K562 (cell line): ENCODE measurements around the gene KLRC4. TPM values are rescaled to one million over a fixed set of nuclear protein-coding genes. Genes with fewer than 3 reads are reported as not detected.

Experiments used
- ARID2 ChIP-seq: fragments of 450-650 bp; IDR thresholded peaks from 2 replicates; pipeline ENCODE4 v1.6.1; 2017; ENCODE audit warnings: antibody characterized with exemption, mild to moderate bottlenecking
- CEBPB ChIP-seq: fragments of 450-650 bp; IDR thresholded peaks from 2 replicates; pipeline ENCODE4 v1.6.1; 2016; ENCODE audit warnings: missing genetic modification characterization, missing compliant biosample characterization
- EWSR1 ChIP-seq: fragments of 450-650 bp; IDR thresholded peaks from 2 replicates; pipeline ENCODE4 v1.6.1; 2018; ENCODE audit warnings: borderline replicate concordance, mild to moderate bottlenecking, low read depth, moderate library complexity; ENCODE audit not compliant: partially characterized antibody
- FOXA3 ChIP-seq, 2 experiments: fragments of 450-650 bp in 1 of 2; sonication (generic) in 1 of 2; formaldehyde crosslinking; IDR thresholded peaks in 1 of 2; conservative IDR thresholded peaks in 1 of 2; 2 replicates each; pipeline versions ENCODE4 v1.4.0 to v1.8.0; 2020 to 2022; ENCODE audit warnings: mild to moderate bottlenecking in 2 of 2, missing genetic modification reagents in 1 of 2
- GATAD2A ChIP-seq: fragments of 450-650 bp; IDR thresholded peaks from 2 replicates; pipeline ENCODE4 v1.6.1; 2017
- HDAC8 ChIP-seq: fragments of 450-650 bp; IDR thresholded peaks from 2 replicates; pipeline ENCODE4 v1.6.1; 2016; ENCODE audit warnings: mild to moderate bottlenecking, missing genetic modification characterization, moderate library complexity, missing compliant biosample characterization
- LEF1 ChIP-seq: fragments of 450-650 bp; IDR thresholded peaks from 2 replicates; pipeline ENCODE4 v1.6.1; 2016; ENCODE audit warnings: mild to moderate bottlenecking
- NCOR1 ChIP-seq: fragments of 450-650 bp; IDR thresholded peaks from 2 replicates; pipeline ENCODE4 v1.6.1; 2016; ENCODE audit warnings: mild to moderate bottlenecking, moderate library complexity
- SNRNP70 ChIP-seq: fragments of 200-400 bp; formaldehyde crosslinking; optimal IDR thresholded peaks from 2 replicates; pipeline ENCODE3; 2017; ENCODE audit warnings: low read depth, low read length
- WHSC1 ChIP-seq: IDR thresholded peaks from one replicate; pipeline ENCODE4 v1.6.1; 2012; ENCODE audit warnings: low read length, control low read depth, inconsistent platforms
- YY1 ChIP-seq, 3 experiments: IDR thresholded peaks; 2 replicates each; pipeline ENCODE4 v1.6.1; 2011; ENCODE audit warnings: low read length in 2 of 3, mild to moderate bottlenecking in 2 of 3, moderate library complexity in 2 of 3, borderline replicate concordance in 1 of 3, control low read depth in 1 of 3, low read depth in 1 of 3; ENCODE audit not compliant: insufficient read depth in 3 of 3, insufficient replicate concordance in 2 of 3, control insufficient read depth in 1 of 3, insufficient read length in 1 of 3; ENCODE audit errors: extremely low read depth in 1 of 3
- polyA plus RNA-seq, 8 experiments: library from polyadenylated mRNA; depleted of rRNA in 4 of 8; stranded (reverse) in 5 of 8; unstranded in 3 of 8; fragments of >200 nt; fragmentation: Nextera tagmentation in 2 of 8; fragmentation: Illumina TruSeq in 1 of 8; extraction: Ambion mirVana in 2 of 8; extraction: Trizol in 1 of 8; gene quantifications; 2 replicates each; pipeline versions ENCODE4 v1.2.1 to v1.2.3, GENCODE V29; 2011 to 2014; ENCODE audit warnings: inconsistent platforms in 1 of 8, missing spikeins in 1 of 8
- total RNA-seq, 7 experiments: library from RNA; depleted of rRNA in 6 of 7; stranded (reverse); fragments of >200 nt in 6 of 7; fragmentation: Illumina TruSeq in 2 of 7; extraction: Trizol in 2 of 7; gene quantifications; 2 replicates each; pipeline versions ENCODE4 v1.2.1 to v1.2.3, GENCODE V29; 2011 to 2021; ENCODE audit warnings: low replicate concordance in 1 of 7
- TF ChIP-seq, protein P1 (sequence below): fragments of 450-650 bp; IDR thresholded peaks from 2 replicates; pipeline ENCODE4 v1.6.1; 2016
- TF ChIP-seq, protein P2 (sequence below): fragments of 450-650 bp; IDR thresholded peaks from 2 replicates; pipeline ENCODE4 v1.6.1; 2016; ENCODE audit warnings: low read depth, mild to moderate bottlenecking, moderate library complexity
- TF ChIP-seq, protein P3 (sequence below): sonication (generic); formaldehyde crosslinking; IDR thresholded peaks from 2 replicates; pipeline ENCODE4 v1.8.1; 2023; ENCODE audit warnings: missing genetic modification reagents, mild to moderate bottlenecking, borderline replicate concordance
- TF ChIP-seq, protein P4 (sequence below): fragments of 250-450 bp; sonication (Bioruptor Pico); IDR thresholded peaks from 2 replicates; pipeline ENCODE4 v1.8.0; 2021; ENCODE audit warnings: moderate library complexity, mild to moderate bottlenecking, inconsistent platforms

Gene KLRC4
- total and polyA plus RNA-seq, 9 of the 15 experiments (the other 6 are each of a cell fraction or from before 2014, with no cell fraction given), result 0.17 TPM; not detected in 8

DNA sequence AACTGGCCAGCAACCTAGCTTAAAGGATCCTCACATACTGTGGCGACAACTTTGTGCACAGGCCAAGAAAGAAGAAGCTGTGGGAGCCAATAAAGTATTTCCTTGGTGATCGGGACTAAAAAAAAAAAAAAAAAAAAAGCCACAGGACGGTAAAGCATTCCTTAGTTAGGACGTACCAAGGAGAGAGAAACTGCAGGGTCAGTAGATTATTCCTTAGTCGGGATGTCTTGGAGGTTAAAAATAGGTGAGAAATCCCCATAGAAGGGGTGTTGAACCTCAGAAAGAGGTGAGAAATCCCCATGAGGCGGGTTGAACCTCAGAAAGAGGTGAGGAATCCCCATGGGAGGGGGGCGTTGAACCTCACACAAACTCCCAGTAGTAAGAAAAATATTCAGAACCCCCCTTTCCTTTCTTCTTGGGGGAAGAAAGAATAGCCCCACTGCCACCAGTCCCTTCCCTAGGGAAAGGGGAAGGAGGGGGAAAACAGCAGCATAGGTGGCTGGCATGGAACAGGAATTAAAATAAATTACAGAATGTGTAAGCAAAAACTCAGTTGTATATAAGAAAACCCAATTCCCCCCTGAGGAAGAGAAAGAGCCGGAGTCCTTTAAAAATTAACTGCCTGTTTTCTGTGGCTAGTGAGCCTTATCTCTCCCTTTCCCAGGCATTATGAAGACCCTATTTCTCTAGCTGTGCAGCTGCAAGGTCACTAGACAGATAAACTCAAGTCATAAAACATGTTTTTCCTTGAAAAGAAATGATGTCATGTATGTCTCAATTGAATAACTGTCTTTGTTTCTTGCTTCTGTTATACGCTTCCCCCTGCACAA, 46.5 kb downstream of the KLRC4 start (continued):
- peak; percentile 69; the same call in 1 of the 2 replicates for TF ChIP-seq LEF1
- no peak for TF ChIP-seq GATAD2A
- no peak for TF ChIP-seq HDAC8 (tag)
- TF ChIP-seq ARID2, result no peak
- TF ChIP-seq, protein P1, sequence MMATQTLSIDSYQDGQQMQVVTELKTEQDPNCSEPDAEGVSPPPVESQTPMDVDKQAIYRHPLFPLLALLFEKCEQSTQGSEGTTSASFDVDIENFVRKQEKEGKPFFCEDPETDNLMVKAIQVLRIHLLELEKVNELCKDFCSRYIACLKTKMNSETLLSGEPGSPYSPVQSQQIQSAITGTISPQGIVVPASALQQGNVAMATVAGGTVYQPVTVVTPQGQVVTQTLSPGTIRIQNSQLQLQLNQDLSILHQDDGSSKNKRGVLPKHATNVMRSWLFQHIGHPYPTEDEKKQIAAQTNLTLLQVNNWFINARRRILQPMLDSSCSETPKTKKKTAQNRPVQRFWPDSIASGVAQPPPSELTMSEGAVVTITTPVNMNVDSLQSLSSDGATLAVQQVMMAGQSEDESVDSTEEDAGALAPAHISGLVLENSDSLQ, result peak; percentile 51; the same call in 1 of the 2 replicates
- TF ChIP-seq WHSC1, result no peak
- TF ChIP-seq CEBPB (tag), result 0 out of 2 replicates have a peak, but pooled peaks have one; percentile 25
- TF ChIP-seq, protein P2, sequence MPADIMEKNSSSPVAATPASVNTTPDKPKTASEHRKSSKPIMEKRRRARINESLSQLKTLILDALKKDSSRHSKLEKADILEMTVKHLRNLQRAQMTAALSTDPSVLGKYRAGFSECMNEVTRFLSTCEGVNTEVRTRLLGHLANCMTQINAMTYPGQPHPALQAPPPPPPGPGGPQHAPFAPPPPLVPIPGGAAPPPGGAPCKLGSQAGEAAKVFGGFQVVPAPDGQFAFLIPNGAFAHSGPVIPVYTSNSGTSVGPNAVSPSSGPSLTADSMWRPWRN, result no peak
- TF ChIP-seq FOXA3 (CRISPR knock-in tag; conservative IDR thresholded peaks at IDR 0.05 in 1 of 2, IDR thresholded peaks at IDR 0.05 in 1 of 2), result no peak
- TF ChIP-seq NCOR1, result peak; percentile 88
- TF ChIP-seq EWSR1, result no peak
- no peak for TF ChIP-seq YY1 (IDR thresholded peaks at IDR 0.05; ENCODE audit: borderline replicate concordance in 1 of 3, control insufficient read depth in 1 of 3, extremely low read depth in 1 of 3, insufficient read depth in 3 of 3, insufficient read length in 1 of 3, insufficient replicate concordance in 2 of 3, low read depth in 1 of 3, low read length in 2 of 3)
- TF ChIP-seq, protein P3, sequence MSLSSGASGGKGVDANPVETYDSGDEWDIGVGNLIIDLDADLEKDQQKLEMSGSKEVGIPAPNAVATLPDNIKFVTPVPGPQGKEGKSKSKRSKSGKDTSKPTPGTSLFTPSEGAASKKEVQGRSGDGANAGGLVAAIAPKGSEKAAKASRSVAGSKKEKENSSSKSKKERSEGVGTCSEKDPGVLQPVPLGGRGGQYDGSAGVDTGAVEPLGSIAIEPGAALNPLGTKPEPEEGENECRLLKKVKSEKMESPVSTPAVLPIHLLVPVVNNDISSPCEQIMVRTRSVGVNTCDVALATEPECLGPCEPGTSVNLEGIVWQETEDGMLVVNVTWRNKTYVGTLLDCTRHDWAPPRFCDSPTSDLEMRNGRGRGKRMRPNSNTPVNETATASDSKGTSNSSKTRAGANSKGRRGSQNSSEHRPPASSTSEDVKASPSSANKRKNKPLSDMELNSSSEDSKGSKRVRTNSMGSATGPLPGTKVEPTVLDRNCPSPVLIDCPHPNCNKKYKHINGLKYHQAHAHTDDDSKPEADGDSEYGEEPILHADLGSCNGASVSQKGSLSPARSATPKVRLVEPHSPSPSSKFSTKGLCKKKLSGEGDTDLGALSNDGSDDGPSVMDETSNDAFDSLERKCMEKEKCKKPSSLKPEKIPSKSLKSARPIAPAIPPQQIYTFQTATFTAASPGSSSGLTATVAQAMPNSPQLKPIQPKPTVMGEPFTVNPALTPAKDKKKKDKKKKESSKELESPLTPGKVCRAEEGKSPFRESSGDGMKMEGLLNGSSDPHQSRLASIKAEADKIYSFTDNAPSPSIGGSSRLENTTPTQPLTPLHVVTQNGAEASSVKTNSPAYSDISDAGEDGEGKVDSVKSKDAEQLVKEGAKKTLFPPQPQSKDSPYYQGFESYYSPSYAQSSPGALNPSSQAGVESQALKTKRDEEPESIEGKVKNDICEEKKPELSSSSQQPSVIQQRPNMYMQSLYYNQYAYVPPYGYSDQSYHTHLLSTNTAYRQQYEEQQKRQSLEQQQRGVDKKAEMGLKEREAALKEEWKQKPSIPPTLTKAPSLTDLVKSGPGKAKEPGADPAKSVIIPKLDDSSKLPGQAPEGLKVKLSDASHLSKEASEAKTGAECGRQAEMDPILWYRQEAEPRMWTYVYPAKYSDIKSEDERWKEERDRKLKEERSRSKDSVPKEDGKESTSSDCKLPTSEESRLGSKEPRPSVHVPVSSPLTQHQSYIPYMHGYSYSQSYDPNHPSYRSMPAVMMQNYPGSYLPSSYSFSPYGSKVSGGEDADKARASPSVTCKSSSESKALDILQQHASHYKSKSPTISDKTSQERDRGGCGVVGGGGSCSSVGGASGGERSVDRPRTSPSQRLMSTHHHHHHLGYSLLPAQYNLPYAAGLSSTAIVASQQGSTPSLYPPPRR (CRISPR knock-in tag), result no peak
- TF ChIP-seq SNRNP70, result no peak
- TF ChIP-seq, protein P4, sequence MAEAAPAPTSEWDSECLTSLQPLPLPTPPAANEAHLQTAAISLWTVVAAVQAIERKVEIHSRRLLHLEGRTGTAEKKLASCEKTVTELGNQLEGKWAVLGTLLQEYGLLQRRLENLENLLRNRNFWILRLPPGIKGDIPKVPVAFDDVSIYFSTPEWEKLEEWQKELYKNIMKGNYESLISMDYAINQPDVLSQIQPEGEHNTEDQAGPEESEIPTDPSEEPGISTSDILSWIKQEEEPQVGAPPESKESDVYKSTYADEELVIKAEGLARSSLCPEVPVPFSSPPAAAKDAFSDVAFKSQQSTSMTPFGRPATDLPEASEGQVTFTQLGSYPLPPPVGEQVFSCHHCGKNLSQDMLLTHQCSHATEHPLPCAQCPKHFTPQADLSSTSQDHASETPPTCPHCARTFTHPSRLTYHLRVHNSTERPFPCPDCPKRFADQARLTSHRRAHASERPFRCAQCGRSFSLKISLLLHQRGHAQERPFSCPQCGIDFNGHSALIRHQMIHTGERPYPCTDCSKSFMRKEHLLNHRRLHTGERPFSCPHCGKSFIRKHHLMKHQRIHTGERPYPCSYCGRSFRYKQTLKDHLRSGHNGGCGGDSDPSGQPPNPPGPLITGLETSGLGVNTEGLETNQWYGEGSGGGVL, result no peak
